Keratinocyte (primary cell): ENCODE measurements around the gene MARCHF6. TPM values are rescaled to one million over a fixed set of nuclear protein-coding genes. Genes with fewer than 3 reads are reported as not detected.
"Not testable (repeated sequence)": the region's sequence is repeated elsewhere in the genome, so short reads cannot be mapped to it uniquely, and the experiment has no call there.

ENCODE experiments used
- DNase-seq: peaks from one replicate; pipeline ENCODE4 v3.0.0-alpha.2; 2011; ENCODE audit warnings: low read depth, missing footprints, low spot score
- FAIRE-seq: peaks from 2 replicates; lab custom pipeline; 2011; peaks lifted over from hg19 to GRCh38; lab: Jason Lieb, UNC
- H2AFZ ChIP-seq: 2 replicates; pipeline ENCODE4 v1.6.0; 2012; ENCODE audit warnings: low read length, control low read depth, inconsistent platforms; ENCODE audit not compliant: control insufficient read depth
- H3K27ac ChIP-seq: 2 replicates; pipeline ENCODE4 v1.5.1; 2011; ENCODE audit warnings: low read length; ENCODE audit not compliant: control insufficient read depth, insufficient read depth
- H3K27me3 ChIP-seq: 3 replicates; pipeline ENCODE4 v1.6.0; 2011; ENCODE audit warnings: low read length; ENCODE audit not compliant: control insufficient read depth, insufficient read depth; ENCODE audit errors: extremely low read depth
- H3K36me3 ChIP-seq, 2 experiments: 2 replicates in 1 of 2; 3 replicates in 1 of 2; pipeline ENCODE4 v1.5.1; 2011; ENCODE audit warnings: low read length in 2 of 2, mild to moderate bottlenecking in 1 of 2; ENCODE audit not compliant: control insufficient read depth in 2 of 2, insufficient read depth in 2 of 2; ENCODE audit errors: extremely low read depth in 1 of 2
- H3K4me1 ChIP-seq: 3 replicates; pipeline ENCODE4 v1.5.1; 2011; ENCODE audit warnings: low read length; ENCODE audit not compliant: control insufficient read depth, insufficient read depth; ENCODE audit errors: extremely low read depth
- H3K4me2 ChIP-seq: 3 replicates; pipeline ENCODE4 v1.6.0; 2011; ENCODE audit warnings: low read depth, low read length; ENCODE audit not compliant: control insufficient read depth, insufficient read depth; ENCODE audit errors: extremely low read depth
- H3K4me3 ChIP-seq, 3 experiments: fragments of 200-600 bp in 1 of 3; sonication (generic) in 1 of 3; 2 replicates in 2 of 3; 3 replicates in 1 of 3; pipeline ENCODE4 v1.5.1; 2011 to 2016; ENCODE audit warnings: low read length in 3 of 3, mild to moderate bottlenecking in 3 of 3, control low read depth in 2 of 3, inconsistent platforms in 1 of 3, low read depth in 1 of 3, mixed read lengths in 1 of 3, mixed run types in 1 of 3, moderate library complexity in 1 of 3; ENCODE audit not compliant: control insufficient read depth in 2 of 3, insufficient read depth in 2 of 3; ENCODE audit errors: extremely low read depth in 1 of 3
- H3K79me2 ChIP-seq: 2 replicates; pipeline ENCODE4 v1.6.0; 2012; ENCODE audit warnings: low read length; ENCODE audit not compliant: control insufficient read depth, insufficient read depth
- H3K9ac ChIP-seq: 3 replicates; pipeline ENCODE4 v1.6.0; 2011; ENCODE audit warnings: low read length; ENCODE audit not compliant: control insufficient read depth, insufficient read depth; ENCODE audit errors: extremely low read depth
- H3K9me1 ChIP-seq: 3 replicates; pipeline ENCODE4 v1.6.0; 2011; ENCODE audit warnings: low read length; ENCODE audit not compliant: control insufficient read depth, insufficient read depth; ENCODE audit errors: extremely low read depth
- H3K9me3 ChIP-seq: 2 replicates; pipeline ENCODE4 v1.5.1; 2012; ENCODE audit warnings: low read depth, low read length; ENCODE audit not compliant: control insufficient read depth
- H4K20me1 ChIP-seq: 3 replicates; pipeline ENCODE4 v1.6.0; 2011; ENCODE audit warnings: low read length; ENCODE audit not compliant: control insufficient read depth, insufficient read depth; ENCODE audit errors: extremely low read depth
- CTCF ChIP-seq, 3 experiments: IDR thresholded peaks in 1 of 3; conservative IDR thresholded peaks in 1 of 3; optimal IDR thresholded peaks in 1 of 3; 2 replicates in 2 of 3; 3 replicates in 1 of 3; pipeline versions ENCODE3 to v1.5.1; 2011; ENCODE audit warnings: low read length in 3 of 3, mild to moderate bottlenecking in 3 of 3, moderate library complexity in 2 of 3, control low read depth in 1 of 3, inconsistent platforms in 1 of 3; ENCODE audit not compliant: insufficient read depth in 2 of 3; ENCODE audit errors: extremely low read depth in 1 of 3
- EZH2 ChIP-seq: IDR thresholded peaks from one replicate; pipeline ENCODE4 v1.6.1; 2012; ENCODE audit warnings: inconsistent platforms, mild to moderate bottlenecking, low read length, moderate library complexity
- dilution Hi-C: fragments of 300-500 bp; cut with MboI; formaldehyde crosslinking; loops from one replicate; pipeline ENCODE4 v1.7.0; 2020; ENCODE audit warnings: low sequenced_read_pairs; ENCODE audit not compliant: extremely low pct_ligation_motif_present
- polyA plus RNA-seq, 5 experiments: library from polyadenylated mRNA; depleted of rRNA in 3 of 5; stranded (reverse) in 3 of 5; stranded (forward) in 1 of 5; unstranded in 1 of 5; fragments of >200 nt; gene quantifications; 1 replicate in 1 of 5; 2 replicates in 3 of 5; 3 replicates in 1 of 5; pipeline versions ENCODE4 v1.2.1 to v1.2.3, GENCODE V29; 2011 to 2012; ENCODE audit warnings: missing spikeins in 2 of 5, low read depth in 1 of 5, low replicate concordance in 1 of 5

MARCHF6 gene
- polyA plus RNA-seq, 1 donor (not counting 4 experiments of a cell fraction or from before 2014, with no cell fraction given) = 196 TPM

GRCh38 chr5:10372726-10373709 lies 19.5 kb downstream of the MARCHF6 start:
- Histone ChIP-seq H2AFZ (no peak overlapping the region), H3K4me1 (no peaks in the 10 kb centered on the region), H3K27me3 (no peaks in the 10 kb centered on the region), H3K9me1 (peaks cover 2% of the 10 kb centered on the region), H3K4me3 (no peak overlapping the region), H3K79me2 (peaks cover 88% of the 10 kb centered on the region), H3K9me3 (no peaks in the 10 kb centered on the region), H4K20me1 (no peaks in the 10 kb centered on the region), H3K36me3 (peaks cover 5 to 8% of the 10 kb centered on the region in 2 experiments), H3K9ac (no peak overlapping the region), H3K27ac (no peak overlapping the region), H3K4me2 (no peak overlapping the region)
- FAIRE-seq = no peak
- dilution Hi-C loops = no loop called here
- no peak for TF ChIP-seq CTCF (optimal IDR thresholded peaks at IDR 0.05 in 1 of 3, IDR thresholded peaks at IDR 0.05 in 1 of 3, conservative IDR thresholded peaks at IDR 0.05 in 1 of 3; ENCODE audit: extremely low read depth in 1 of 3, insufficient read depth in 2 of 3, low read length in 3 of 3)
- no peak for TF ChIP-seq EZH2
- no peak for DNase-seq

GRCh38 chr5:10374046-10375022 lies 20.8 kb downstream of the MARCHF6 start:
- dilution Hi-C loops = no loop called here

GRCh38 chr5:10375146-10375545 lies 21.7 kb downstream of the MARCHF6 start:
- H3K79me2 ChIP-seq = peaks cover 75% of the 10 kb centered on the region
- H3K27ac ChIP-seq, H4K20me1 ChIP-seq, H3K36me3 ChIP-seq, dilution Hi-C loops, DNase-seq, H3K9me3 ChIP-seq, H3K4me3 ChIP-seq, H3K9me1 ChIP-seq, H3K27me3 ChIP-seq, FAIRE-seq, H2AFZ ChIP-seq, H3K4me1 ChIP-seq, H3K4me2 ChIP-seq, H3K9ac ChIP-seq: not testable (repeated sequence)

More at GRCh38 chr5:10374046-10375022, 20.8 kb downstream of the MARCHF6 start:
- Histone ChIP-seq H3K4me1 (no peaks in the 10 kb centered on the region), H3K4me2 (no peak overlapping the region), H3K9ac (no peak overlapping the region), H3K9me3 (no peaks in the 10 kb centered on the region), H3K27ac (no peak overlapping the region), H4K20me1 (no peaks in the 10 kb centered on the region), H2AFZ (no peak overlapping the region), H3K79me2 (peaks cover 82% of the 10 kb centered on the region), H3K27me3 (no peaks in the 10 kb centered on the region), H3K4me3 (no peak overlapping the region), H3K9me1 (peaks cover 2% of the 10 kb centered on the region), H3K36me3 (peaks cover 7 to 8% of the 10 kb centered on the region in 2 experiments)
- DNase-seq (no peak), FAIRE-seq (no peak)
- TF ChIP-seq CTCF (optimal IDR thresholded peaks at IDR 0.05 in 1 of 3, IDR thresholded peaks at IDR 0.05 in 1 of 3, conservative IDR thresholded peaks at IDR 0.05 in 1 of 3; ENCODE audit: extremely low read depth in 1 of 3, insufficient read depth in 2 of 3, low read length in 3 of 3) (no peak), EZH2 (no peak)
